OCI-M2 (cell line): ENCODE data around the gene LRP1.
A peak's percentile ranks its signal among the peaks of the same experiment; 100 is the strongest.

Experiments
- DNase-seq: peaks from one replicate; lab custom pipeline; 2025; ENCODE audit not compliant: unreplicated experiment; lab: John Stamatoyannopoulos, UW

The LRP1 gene

GRCh38 chr12:57220770-57221168, 92.5 kb downstream of the LRP1 start:
- no peak for DNase-seq

GRCh38 chr12:57221169-57221917, 93.1 kb downstream of the LRP1 start:
- no peak for DNase-seq

GRCh38 chr12:57222286-57223190, 94.3 kb downstream of the LRP1 start:
- DNase-seq = no peak

- no peak for DNase-seq
These were observed 95.2 kb downstream of the LRP1 start for GRCh38 chr12:57223191-57224165.

DNA sequence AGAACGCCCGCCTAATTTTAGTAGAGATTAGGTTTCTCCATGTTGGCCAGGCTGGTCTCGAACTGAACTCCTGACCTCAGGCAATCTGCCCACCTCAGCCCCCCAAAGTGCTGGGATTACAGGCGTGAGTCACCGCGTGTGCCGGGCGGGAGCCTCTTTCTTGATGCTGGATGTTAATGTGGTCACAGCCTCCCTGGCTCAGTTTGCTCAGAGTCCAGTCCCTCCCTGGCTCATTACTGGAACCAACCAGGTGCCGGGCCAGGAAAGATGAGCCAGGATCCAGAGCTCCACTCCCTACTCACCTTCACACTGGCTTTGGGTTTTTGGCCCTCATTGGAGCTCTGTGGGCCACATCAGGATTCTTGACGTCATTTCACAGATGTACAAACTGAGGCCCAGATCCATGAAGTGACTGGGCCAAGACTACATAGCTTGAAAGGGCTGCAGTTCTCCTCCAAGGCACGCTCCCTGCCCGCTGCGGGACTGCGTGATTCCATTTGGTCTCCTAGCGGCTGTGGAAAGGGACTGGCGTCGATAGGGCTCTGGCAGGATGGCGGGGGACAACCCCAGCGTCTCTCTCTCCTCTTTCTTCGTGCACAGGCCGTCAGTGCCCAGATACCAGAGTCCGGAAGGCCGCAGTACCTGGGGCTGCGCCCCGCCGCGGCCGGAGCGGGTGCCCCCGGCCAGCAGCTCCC, 96.1 kb downstream of the LRP1 start:
- no peak for DNase-seq

GRCh38 chr12:57224973-57225679, 96.8 kb downstream of the LRP1 start:
- no peak for DNase-seq

GRCh38 chr12:57225680-57226210, 97.5 kb downstream of the LRP1 start:
- DNase-seq = no peak

DNA sequence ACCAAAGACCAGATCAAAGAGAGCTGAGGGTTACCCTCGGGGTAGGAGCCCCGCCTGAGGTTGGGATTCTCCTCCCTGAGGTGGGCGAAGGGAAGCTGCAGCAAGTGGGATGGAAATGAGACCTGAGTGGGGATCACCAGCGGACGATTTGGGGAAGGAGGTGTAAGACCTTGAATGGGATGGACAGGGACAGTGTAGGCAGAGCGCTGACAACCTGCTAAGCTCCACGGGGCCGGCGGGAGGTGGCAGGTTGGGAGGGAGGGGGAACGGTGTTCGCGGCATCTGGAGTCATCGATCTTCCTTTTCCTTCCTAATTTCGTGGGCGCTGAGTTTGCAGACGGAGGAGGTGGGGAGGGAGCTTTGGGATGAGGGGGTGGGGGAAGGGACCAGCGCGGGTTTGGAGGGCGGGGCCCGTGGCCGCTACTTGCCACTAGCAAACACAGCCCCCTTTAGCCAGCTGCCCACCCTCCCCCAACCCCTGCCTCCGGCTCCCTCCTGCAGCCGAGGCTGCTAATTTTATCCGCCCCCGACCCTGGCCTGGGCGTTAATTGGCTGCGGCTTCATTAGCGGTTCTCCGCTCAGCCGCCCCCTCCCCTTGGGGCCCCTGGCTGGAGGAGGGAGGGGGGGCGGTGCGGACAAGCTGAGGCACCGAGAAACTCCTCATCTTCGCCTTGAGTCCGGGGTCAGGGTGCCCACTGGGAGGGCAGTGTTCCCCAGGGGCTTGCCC, 98.5 kb downstream of the LRP1 start:
- DNase-seq = no peak

DNA sequence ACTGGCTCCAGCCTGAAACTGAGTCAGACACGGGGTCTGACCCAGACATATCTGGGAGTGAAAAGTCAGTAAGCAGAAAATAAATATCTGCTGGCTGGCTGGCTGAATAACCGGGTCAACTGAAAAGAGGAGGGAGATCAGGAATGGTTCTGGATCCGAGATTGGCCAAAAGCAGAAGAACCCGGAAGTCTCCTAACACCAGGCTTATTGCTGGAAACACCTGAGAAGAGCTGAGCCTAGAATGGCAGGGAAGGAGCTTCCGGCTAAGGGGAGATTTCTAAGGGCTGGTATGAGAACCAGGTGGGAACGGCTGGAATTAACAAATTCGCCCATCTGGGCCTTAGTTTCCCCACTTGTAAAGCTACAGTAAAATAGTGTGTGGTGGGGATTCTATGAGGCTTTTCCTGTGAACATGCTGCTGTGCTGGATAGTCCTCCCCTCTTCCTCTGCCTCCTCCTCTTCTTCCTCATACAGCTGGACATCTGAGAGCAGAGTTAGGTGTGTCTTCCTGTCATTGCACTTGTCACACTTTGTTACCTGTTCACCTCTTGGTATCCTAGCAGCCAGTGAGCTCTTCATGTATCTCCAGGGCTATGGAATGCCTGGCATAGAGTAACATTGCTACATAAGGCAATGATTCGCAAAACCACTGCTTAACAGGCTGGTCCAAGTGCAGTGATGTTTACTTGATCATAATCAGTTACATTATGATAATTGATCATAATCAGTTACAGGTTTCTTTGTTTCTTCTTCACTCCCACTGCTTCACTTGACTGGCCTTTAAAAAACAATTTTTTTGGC, 99.2 kb downstream of the LRP1 start:
- no peak for DNase-seq

GRCh38 chr12:57229046-57229633, 100.9 kb downstream of the LRP1 start:
- no peak for DNase-seq

DNA sequence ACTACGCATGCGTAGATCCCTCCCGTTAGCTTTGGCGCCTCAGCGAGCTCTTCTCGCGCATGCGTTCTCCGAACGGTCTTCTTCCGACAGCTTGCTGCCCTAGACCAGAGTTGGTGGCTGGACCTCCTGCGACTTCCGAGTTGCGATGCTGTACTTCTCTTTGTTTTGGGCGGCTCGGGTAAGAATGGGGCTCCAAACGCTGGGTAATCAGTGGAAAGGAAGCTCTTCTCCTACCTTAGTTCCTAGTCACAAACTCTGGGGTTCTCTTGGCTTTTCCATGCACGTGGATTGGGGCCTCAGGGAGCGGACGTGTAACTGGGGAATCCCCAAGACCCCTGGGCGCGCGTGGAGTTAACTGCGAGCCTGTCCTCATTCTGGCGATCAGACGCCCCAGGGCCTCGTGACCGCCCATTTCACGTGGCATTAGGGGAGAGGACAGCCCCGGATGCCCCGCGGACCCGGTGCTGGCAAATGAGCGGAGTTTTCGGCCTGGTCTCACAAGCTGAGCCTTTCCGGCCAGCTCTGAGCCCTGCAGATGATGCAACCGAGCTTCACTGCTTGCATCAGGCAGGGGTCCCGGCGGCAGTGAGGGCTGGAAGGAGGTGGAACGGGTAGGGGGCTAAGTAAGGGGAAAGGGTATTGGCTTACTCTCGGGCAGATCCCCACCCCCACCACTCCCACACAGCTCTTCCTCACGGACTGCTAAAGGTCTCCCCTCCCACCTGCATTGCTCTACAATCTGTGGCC, 101.5 kb downstream of the LRP1 start, which contains the start of gene SHMT2:
Gene SHMT2, plus strand, starts transcription at position 78 of the 747 bp plus-strand sequence. Its CDS starts 68 bp downstream, at position 146.
- DNase-seq = peak; percentile 89

- DNase-seq = no peak
These were observed 102.3 kb downstream of the LRP1 start for GRCh38 chr12:57230381-57231155.

- DNase-seq = no peak
These were observed 103.2 kb downstream of the LRP1 start for GRCh38 chr12:57231276-57232021.

- DNase-seq = no peak
These were observed 104.0 kb downstream of the LRP1 start for GRCh38 chr12:57232156-57232756.
